T-helper 17 cell (primary cell): Measurements from ENCODE around the gene FANCC. TPM values are rescaled to one million over a fixed set of nuclear protein-coding genes. Genes with fewer than 3 reads are reported as not detected.

Experiments used
- ATAC-seq: fragments of 150-1000 bp; cut with Tn5 transposase; 2 replicates; pipeline ENCODE4 v1.10.0; 2021; ENCODE audit warnings: mild to moderate bottlenecking, moderate library complexity
- DNase-seq, 3 donors: peaks; one replicate each; pipeline versions ENCODE4 v3.0.0 to v3.0.0-alpha.2; 2020 to 2021
- H3K9me3 ChIP-seq: one replicate; pipeline ENCODE4 v1.7.0; 2013; ENCODE audit warnings: low read length, mild to moderate bottlenecking; ENCODE audit not compliant: control insufficient read depth, poor library complexity, severe bottlenecking
- H3K27ac Mint-ChIP-seq: one replicate; pipeline ENCODE4 v1.8.0; 2022; ENCODE audit warnings: mild to moderate bottlenecking, moderate library complexity, mixed read lengths
- H3K27me3 Mint-ChIP-seq: one replicate; pipeline ENCODE4 v1.8.0; 2022; ENCODE audit warnings: mixed read lengths
- H3K36me3 Mint-ChIP-seq: one replicate; pipeline ENCODE4 v1.8.0; 2022; ENCODE audit warnings: low read depth, mixed read lengths
- H3K4me1 Mint-ChIP-seq: one replicate; pipeline ENCODE4 v1.8.0; 2022; ENCODE audit warnings: mild to moderate bottlenecking, mixed read lengths
- H3K4me3 Mint-ChIP-seq: one replicate; pipeline ENCODE4 v1.8.0; 2022; ENCODE audit warnings: mild to moderate bottlenecking, moderate library complexity, mixed read lengths
- total RNA-seq, 4 donors: library from RNA in 2 of 4; stranded (reverse) in 2 of 4; gene quantifications; one replicate each; pipeline ENCODE4 v1.2.3 and lab custom pipeline; 2022 to 2026

The FANCC gene
- total RNA-seq, 2 donors from 2014 or later = 3.7 to 3.9 TPM

DNA sequence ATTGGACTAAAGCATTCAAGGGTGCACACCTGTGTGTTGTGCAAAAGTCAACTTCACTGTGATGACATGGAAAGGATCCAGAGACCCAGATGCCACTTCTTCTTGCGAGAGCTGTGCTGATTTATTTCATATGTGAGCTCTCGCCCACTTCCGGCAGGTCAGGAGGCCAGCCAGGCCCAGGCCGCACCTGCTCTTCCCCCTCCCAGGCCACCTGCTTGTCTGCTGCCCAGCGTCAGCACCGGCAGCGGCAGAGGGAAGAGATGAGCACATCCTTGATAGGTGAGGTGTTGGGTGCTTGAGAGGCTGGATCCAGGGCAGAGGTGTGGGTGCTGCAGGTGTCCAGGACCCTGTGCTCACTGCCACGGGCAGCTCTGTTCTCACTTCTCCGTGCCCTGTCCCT, 242.9 kb downstream of the FANCC start:
- Mint-ChIP-seq H3K36me3 (no peaks in the 10 kb centered on the region), H3K4me1 (no peaks in the 10 kb centered on the region), H3K27me3 (no peaks in the 10 kb centered on the region), H3K27ac (no peak overlapping the region), H3K4me3 (no peak overlapping the region)
- DNase-seq (no peak), ATAC-seq (no peak)
- H3K9me3 ChIP-seq = no peaks in the 10 kb centered on the region

DNA sequence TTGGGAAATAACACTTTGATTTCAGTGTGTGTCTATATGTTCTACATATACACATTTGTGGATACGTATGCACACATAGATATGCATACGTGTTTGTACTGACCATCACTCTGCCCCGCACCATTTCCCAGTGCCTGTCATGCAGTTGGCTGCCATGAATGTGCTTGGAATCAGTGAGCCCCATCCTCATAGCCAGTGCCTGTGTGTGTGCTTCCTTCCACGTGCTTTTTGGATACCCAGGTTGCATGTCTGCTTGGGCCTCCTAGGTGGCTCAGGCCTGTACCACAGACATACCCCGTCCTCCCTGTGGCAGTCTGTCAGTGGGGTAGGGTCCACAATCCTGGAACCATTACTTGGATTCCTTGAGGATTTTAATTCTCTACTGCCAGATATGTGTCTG, 243.6 kb downstream of the FANCC start:
- H3K4me3 Mint-ChIP-seq = no peak overlapping the region
- no peak for ATAC-seq
- no peak overlapping the region for H3K27ac Mint-ChIP-seq

DNA sequence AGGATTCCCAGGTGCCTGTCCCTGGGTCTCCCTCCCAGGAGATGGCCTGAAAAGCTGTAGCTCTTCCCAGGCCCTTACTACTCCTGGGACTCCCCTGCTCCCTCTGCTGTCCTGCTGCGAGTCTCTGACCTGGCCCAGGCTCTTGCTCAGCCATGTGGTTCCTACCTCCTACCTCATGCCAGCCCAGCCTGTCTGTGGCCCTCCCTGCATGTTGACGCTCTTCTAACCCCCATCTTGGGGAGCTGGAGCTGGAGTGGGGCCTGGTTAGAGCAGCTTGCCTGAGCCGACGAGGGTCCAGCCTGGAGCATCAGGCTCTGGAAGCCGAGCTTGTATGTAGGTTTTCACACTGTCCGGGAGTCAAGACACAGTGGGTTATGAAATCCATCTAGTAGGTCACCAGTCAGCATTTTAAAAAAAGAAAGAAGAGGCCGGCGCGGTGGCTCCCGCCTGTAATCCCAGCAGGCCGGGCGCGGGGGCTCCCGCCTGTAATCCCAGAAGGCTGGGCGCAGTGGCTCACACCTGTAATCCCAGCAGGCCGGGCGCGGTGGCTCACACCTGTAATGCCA, 244.4 kb downstream of the FANCC start:
- DNase-seq (no peak), ATAC-seq (no peak)
- no peaks in the 10 kb centered on the region for H3K27me3 Mint-ChIP-seq
- H3K4me3 Mint-ChIP-seq = no peak overlapping the region
- peaks cover 3% of the 10 kb centered on the region for H3K36me3 Mint-ChIP-seq
- H3K4me1 Mint-ChIP-seq = no peaks in the 10 kb centered on the region
- no peaks in the 10 kb centered on the region for H3K9me3 ChIP-seq
- no peak overlapping the region for H3K27ac Mint-ChIP-seq

More for the DNA sequence above, 243.6 kb downstream of the FANCC start:
- no peaks in the 10 kb centered on the region for H3K9me3 ChIP-seq
- no peak for DNase-seq
- H3K27me3 Mint-ChIP-seq = no peaks in the 10 kb centered on the region
- H3K36me3 Mint-ChIP-seq = peaks cover 2% of the 10 kb centered on the region
- no peaks in the 10 kb centered on the region for H3K4me1 Mint-ChIP-seq

DNA sequence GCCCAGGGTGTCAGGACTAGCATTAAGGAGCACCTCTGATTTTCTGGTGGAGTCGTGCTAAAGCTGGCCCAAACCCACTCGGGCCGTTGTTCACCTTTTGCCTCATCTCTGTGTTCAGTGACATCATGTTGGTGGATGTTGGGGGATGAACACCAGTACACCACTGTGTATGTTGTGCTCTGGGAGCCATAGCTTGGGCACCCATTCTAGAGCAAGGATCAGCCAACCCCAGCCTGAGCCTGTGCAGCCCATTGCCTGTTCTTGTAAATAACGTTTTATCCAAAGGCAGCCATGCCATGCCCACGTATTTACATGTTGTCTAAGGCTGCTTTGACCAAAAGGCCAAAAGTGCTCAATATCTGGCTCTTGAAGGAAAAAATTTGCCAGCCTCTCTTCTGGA, 245.6 kb downstream of the FANCC start:
- no peaks in the 10 kb centered on the region for H3K9me3 ChIP-seq
- H3K4me1 Mint-ChIP-seq = no peaks in the 10 kb centered on the region
- H3K36me3 Mint-ChIP-seq = peaks cover 3% of the 10 kb centered on the region
- ATAC-seq = no peak
- no peak overlapping the region for H3K27ac Mint-ChIP-seq
- no peaks in the 10 kb centered on the region for H3K27me3 Mint-ChIP-seq
- H3K4me3 Mint-ChIP-seq = no peak overlapping the region
- no peak for DNase-seq

DNA sequence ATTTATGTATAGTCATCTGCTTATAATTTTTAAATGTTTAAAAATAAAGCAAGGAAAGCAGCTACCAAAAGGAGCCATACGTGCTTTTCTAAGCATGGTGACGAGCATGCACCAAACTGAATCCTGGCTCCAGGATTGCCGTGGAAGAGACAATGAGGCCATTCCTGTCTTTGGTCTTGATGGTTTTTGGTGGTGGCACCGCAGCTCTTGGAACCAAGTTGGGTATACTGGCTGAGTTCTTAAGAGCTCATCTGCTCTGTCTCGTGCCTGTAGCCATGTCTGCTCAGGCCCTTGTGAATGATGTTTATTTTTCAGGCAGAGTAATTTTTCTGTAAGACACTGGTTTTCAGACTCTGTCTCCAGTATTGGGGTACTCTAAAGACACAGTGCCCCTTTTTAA, 246.1 kb downstream of the FANCC start:
- peaks cover 3% of the 10 kb centered on the region for H3K36me3 Mint-ChIP-seq
- no peaks in the 10 kb centered on the region for H3K4me1 Mint-ChIP-seq
- DNase-seq (no peak), ATAC-seq (no peak)
- no peaks in the 10 kb centered on the region for H3K9me3 ChIP-seq
- H3K27me3 Mint-ChIP-seq = no peaks in the 10 kb centered on the region
- H3K27ac Mint-ChIP-seq = no peak overlapping the region
- no peak overlapping the region for H3K4me3 Mint-ChIP-seq

DNA sequence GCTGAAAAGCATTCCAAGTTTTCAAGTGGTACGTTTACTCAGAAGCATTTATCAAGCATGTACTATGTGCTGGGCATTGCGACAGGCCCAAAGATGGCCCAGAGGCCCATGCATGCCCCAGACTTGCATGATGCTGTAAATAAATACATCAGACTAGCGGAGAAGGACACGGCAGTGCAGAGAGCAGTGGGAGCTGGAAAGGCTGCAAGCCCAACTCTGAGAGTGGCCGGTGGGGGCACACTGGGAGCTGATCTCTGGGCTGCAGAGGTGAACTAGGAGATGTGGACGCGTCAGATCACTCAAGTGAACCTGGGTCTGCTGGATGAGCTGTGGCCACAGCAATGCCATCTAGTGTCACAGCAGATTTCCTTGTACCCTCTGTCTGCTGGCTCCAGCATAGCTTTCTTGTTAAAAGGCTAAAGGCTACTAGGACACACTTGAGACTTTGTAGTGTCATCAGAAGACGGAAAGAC, 246.9 kb downstream of the FANCC start:
- DNase-seq (no peak), ATAC-seq (no peak)
- H3K4me3 Mint-ChIP-seq = no peak overlapping the region
- no peaks in the 10 kb centered on the region for H3K9me3 ChIP-seq
- no peak overlapping the region for H3K27ac Mint-ChIP-seq
- no peaks in the 10 kb centered on the region for H3K4me1 Mint-ChIP-seq
- no peaks in the 10 kb centered on the region for H3K27me3 Mint-ChIP-seq
- peaks cover 3% of the 10 kb centered on the region for H3K36me3 Mint-ChIP-seq

DNA sequence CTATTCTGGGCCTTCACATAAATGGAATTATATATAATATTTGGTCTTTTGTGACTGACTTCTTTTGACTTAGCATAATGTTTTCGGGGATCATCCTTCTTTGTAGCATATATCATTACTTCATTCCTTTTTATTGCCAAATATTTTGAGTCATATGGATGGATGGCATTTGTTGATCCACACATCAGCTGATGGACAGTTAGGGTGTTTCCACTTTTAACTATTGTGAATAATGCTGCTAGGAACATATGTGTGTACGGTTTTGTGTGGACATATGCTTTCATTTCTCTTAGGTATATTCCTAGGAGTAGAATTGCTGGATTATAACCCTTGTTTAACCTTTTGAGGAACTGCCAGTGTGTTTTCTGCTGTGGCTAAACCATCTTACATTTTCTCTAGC, 249.6 kb downstream of the FANCC start:
- Mint-ChIP-seq H3K27me3 (no peaks in the 10 kb centered on the region), H3K36me3 (peaks cover 7% of the 10 kb centered on the region), H3K4me3 (no peak overlapping the region), H3K4me1 (no peaks in the 10 kb centered on the region), H3K27ac (no peak overlapping the region)
- ATAC-seq (no peak), DNase-seq (no peak)
- H3K9me3 ChIP-seq = no peaks in the 10 kb centered on the region

DNA sequence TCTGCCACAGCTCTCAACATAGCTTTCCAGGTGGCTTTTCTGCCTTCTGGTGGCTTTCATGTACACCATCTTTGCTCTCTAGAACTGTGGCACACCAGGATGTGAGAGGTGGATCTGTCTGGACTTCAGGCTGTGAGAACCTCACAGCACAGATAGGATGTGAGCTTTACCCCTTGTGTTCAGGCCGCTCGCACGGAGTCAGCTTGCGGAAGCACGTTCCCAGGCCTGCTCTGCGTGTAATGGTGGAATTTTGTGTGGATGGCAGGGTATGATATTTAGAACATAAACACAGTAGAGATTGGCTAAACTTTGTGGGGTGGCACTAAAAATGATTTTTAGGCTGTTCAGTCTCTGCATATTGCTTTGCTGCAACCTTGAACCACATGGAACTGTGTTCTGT, 250.5 kb downstream of the FANCC start:
- Mint-ChIP-seq H3K27ac (no peak overlapping the region), H3K4me3 (no peak overlapping the region), H3K4me1 (no peaks in the 10 kb centered on the region), H3K27me3 (no peaks in the 10 kb centered on the region), H3K36me3 (peaks cover 7% of the 10 kb centered on the region)
- H3K9me3 ChIP-seq = no peaks in the 10 kb centered on the region
- no peak for ATAC-seq
- no peak for DNase-seq

DNA sequence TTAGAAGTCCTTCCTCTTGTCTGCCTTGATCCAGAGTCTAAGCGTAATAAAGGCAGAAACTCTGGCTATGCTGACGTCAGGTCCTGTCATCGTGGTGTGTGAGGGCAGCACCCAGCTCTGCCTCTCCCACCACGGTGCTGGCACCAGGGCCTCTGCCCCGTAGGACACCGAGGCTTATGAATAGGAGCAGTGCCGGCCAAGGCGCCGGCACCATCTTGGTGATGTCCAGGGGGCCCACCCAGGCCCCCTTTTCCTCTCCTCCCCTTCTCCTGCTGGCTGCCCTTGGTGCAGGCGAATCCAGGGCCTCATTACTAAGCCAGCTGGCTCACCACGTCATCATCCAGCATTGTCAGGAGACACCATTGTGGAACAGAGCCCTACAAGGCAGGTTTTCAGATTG, 252.3 kb downstream of the FANCC start:
- Mint-ChIP-seq H3K4me1 (no peaks in the 10 kb centered on the region), H3K36me3 (peaks cover 7% of the 10 kb centered on the region), H3K4me3 (no peak overlapping the region), H3K27ac (no peak overlapping the region), H3K27me3 (no peaks in the 10 kb centered on the region)
- ATAC-seq (no peak), DNase-seq (no peak)
- no peaks in the 10 kb centered on the region for H3K9me3 ChIP-seq

DNA sequence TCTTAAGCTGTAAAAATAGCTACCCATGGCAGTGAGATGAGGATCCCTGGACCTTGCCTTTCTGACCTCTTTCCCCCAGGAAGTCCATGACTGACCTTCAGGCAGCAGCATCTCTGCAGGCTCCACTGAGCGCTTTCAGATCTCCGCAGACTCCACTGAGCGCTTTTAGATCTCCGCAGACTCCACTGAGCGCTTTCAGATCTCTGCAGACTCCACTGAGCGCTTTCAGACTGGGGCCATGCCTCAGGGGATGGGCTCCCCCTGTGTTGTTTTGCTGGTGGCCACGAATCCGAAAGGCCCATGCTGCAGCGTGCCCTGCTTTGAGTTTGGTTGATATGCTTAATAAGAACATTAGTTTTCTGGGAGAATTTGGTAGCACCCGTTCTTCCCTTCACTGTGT, 254.2 kb downstream of the FANCC start:
- no peaks in the 10 kb centered on the region for H3K27me3 Mint-ChIP-seq
- no peaks in the 10 kb centered on the region for H3K9me3 ChIP-seq
- no peak overlapping the region for H3K27ac Mint-ChIP-seq
- ATAC-seq (no peak), DNase-seq (no peak)
- peaks cover 2% of the 10 kb centered on the region for H3K4me1 Mint-ChIP-seq
- H3K4me3 Mint-ChIP-seq = no peak overlapping the region
- peaks cover 4% of the 10 kb centered on the region for H3K36me3 Mint-ChIP-seq

DNA sequence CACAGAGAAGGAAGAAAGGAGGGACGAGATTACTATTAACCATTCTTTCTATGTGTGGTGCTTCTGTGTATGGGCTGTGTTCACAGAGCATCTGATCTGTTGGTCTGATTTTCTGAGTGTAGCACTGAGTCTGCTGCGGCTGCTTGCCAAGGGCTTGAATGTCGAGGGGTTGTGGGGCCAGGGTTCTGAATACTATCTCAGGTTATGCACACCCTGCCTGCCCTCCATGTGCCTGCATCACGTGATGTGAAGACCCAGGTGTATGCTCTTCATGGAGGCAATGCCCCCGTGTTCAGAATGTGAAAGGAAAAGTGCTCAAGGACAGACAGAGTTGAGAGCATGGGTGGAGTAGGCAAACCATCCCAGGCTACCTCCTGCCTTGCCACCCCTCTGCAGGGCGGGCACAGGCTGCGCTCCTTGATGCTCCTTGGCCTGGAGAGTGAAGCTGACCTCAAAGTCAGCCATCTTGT, 254.9 kb downstream of the FANCC start:
- DNase-seq = no peak
- Mint-ChIP-seq H3K27ac (no peak overlapping the region), H3K27me3 (no peaks in the 10 kb centered on the region), H3K4me1 (peaks cover 2% of the 10 kb centered on the region), H3K4me3 (no peak overlapping the region), H3K36me3 (peaks cover 4% of the 10 kb centered on the region)
- H3K9me3 ChIP-seq = no peaks in the 10 kb centered on the region
- ATAC-seq = no peak

DNA sequence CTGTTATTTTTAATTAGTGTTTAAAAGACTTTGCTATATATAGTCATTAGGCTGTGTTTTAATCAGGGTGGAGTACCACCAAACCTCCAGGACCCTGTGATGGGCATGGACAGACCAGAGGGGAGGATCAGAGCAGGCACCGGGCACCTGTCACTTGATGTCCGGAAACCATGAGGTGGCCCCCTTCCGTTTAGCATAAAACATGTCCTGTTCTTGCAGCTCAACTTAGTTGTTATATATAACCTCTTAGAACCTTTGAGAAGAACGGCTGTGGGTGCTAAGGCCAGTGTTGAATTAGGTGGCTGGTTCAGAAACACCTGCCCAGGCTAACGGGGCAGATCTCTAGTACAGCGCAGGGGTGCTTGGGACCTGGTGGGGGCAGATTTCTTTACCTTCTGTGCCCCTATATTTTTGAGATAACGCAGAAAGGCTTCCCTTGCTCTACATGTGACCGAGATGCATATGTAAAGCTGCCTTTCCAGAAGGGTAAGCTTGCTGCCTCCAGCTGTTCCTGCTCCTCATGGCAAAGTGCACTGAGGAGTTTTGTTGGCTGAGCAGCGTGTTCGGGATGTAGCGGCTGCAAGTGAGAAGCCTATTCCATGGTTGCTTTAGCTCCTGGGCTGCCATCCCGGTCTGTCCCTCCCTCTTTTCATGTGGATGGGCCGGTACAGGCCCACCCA, 255.5 kb downstream of the FANCC start:
- H3K4me3 Mint-ChIP-seq = no peak overlapping the region
- peaks cover 4% of the 10 kb centered on the region for H3K36me3 Mint-ChIP-seq
- no peaks in the 10 kb centered on the region for H3K9me3 ChIP-seq
- peaks cover 2% of the 10 kb centered on the region for H3K4me1 Mint-ChIP-seq
- DNase-seq (no peak), ATAC-seq (no peak)
- H3K27me3 Mint-ChIP-seq = no peaks in the 10 kb centered on the region
- H3K27ac Mint-ChIP-seq = no peak overlapping the region

DNA sequence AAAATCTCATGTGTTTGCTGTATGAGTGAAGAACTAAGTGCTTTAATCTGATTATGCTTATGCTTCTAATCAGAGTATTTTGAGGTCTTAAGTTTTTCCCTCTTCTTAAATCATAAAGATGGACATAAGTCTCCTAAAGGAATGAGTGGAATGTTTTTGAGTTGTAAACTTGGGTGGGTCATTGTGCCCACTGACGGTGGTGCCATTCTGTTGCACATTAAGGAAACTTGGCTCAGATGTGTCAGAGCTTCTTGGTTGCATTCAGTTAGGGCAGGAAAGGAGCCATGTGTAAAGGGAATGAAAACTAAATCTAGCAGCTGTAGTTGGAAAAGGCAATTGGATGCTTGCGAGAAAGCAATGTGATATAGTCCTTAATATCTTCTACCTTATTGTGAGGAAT, 256.6 kb downstream of the FANCC start:
- H3K36me3 Mint-ChIP-seq = peaks cover 4% of the 10 kb centered on the region

DNA sequence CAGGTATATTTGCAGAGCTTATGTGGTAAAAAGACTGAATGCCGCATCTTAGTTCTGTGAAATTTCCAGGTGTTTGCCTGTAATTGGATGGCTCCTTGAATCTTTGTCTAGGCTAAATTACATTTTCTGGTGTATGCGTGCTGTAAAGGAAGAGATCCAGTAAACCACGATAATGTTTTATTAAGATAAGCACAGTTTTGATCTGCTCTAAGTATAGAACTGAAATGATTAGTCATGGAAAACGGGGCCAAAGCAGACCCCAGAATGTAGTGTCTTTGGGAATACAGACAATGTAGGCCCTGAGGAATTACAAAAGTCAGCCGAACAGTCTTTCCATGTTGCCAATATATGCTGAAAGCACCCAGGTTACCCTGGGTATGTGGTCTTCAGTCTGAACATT, 257.3 kb downstream of the FANCC start:
- Mint-ChIP-seq H3K27me3 (peaks cover 3% of the 10 kb centered on the region), H3K4me1 (peaks cover 2% of the 10 kb centered on the region), H3K27ac (no peak overlapping the region), H3K36me3 (peaks cover 4% of the 10 kb centered on the region), H3K4me3 (no peak overlapping the region)
- DNase-seq (no peak), ATAC-seq (no peak)
- no peaks in the 10 kb centered on the region for H3K9me3 ChIP-seq

More for the DNA sequence above, 256.6 kb downstream of the FANCC start:
- no peak for DNase-seq
- H3K9me3 ChIP-seq = no peaks in the 10 kb centered on the region
- H3K4me3 Mint-ChIP-seq = no peak overlapping the region
- no peaks in the 10 kb centered on the region for H3K27me3 Mint-ChIP-seq
- H3K27ac Mint-ChIP-seq = no peak overlapping the region
- ATAC-seq = no peak
- peaks cover 2% of the 10 kb centered on the region for H3K4me1 Mint-ChIP-seq
